GM12864 (cell line): ENCODE measurements around the gene NOTCH2.

Experiments used
- DNase-seq: peaks from one replicate; pipeline ENCODE4 v3.0.0-alpha.2; 2011; ENCODE audit warnings: low read depth
- H3K4me3 ChIP-seq: 2 replicates; pipeline ENCODE4 v1.5.1; 2011; ENCODE audit warnings: mild to moderate bottlenecking, low read depth, low read length, control low read depth
- CTCF ChIP-seq: IDR thresholded peaks from 2 replicates; pipeline ENCODE4 v1.5.1; 2011; ENCODE audit warnings: low read depth, mild to moderate bottlenecking, moderate library complexity, low read length, control low read depth, inconsistent platforms; ENCODE audit errors: missing control alignments

NOTCH2 gene

GRCh38 chr1:119912963-119913362 is 156.5 kb downstream of the NOTCH2 start:
- TF ChIP-seq CTCF: no peak
- no peak for DNase-seq
- H3K4me3 ChIP-seq: no peak overlapping the region

GRCh38 chr1:119911775-119912174 is 157.7 kb downstream of the NOTCH2 start:
- no peak overlapping the region for H3K4me3 ChIP-seq
- no peak for DNase-seq
- no peak for TF ChIP-seq CTCF

- no peak overlapping the region for H3K4me3 ChIP-seq
- DNase-seq: no peak
- TF ChIP-seq CTCF: no peak
Observed at GRCh38 chr1:119910618-119911017, 158.8 kb downstream of the NOTCH2 start.

GRCh38 chr1:119909890-119910596 is 159.4 kb downstream of the NOTCH2 start:
- DNase-seq: no peak
- no peak for TF ChIP-seq CTCF
- no peak overlapping the region for H3K4me3 ChIP-seq

GRCh38 chr1:119908661-119909060 is 160.8 kb downstream of the NOTCH2 start:
- TF ChIP-seq CTCF: no peak
- no peak overlapping the region for H3K4me3 ChIP-seq
- DNase-seq: no peak

- no peak for TF ChIP-seq CTCF
- DNase-seq: no peak
- H3K4me3 ChIP-seq: no peak overlapping the region
Observed at GRCh38 chr1:119906927-119907652, 162.4 kb downstream of the NOTCH2 start.

- TF ChIP-seq CTCF: no peak
- H3K4me3 ChIP-seq: no peak overlapping the region
- no peak for DNase-seq
Observed at GRCh38 chr1:119903443-119903835, 166.0 kb downstream of the NOTCH2 start.
